HepG2 (cell line): ENCODE data around the gene B4GALT2. TPM values are rescaled to one million over a fixed set of nuclear protein-coding genes. Genes with fewer than 3 reads are reported as not detected.

Source experiments
- ELF1 ChIP-seq: sonication (generic); formaldehyde crosslinking; IDR thresholded peaks from 2 replicates; pipeline ENCODE4 v1.4.0; 2020; ENCODE audit warnings: missing genetic modification reagents
- FOSL2 ChIP-seq: sonication (generic); formaldehyde crosslinking; IDR thresholded peaks from 2 replicates; pipeline ENCODE4 v1.4.0; 2020; ENCODE audit warnings: missing genetic modification reagents
- HMG20B ChIP-seq: conservative IDR thresholded peaks from 2 replicates; pipeline ENCODE4 v1.6.1; 2016; ENCODE audit warnings: missing genetic modification reagents, missing compliant biosample characterization
- HMGXB4 ChIP-seq, 2 experiments: sonication (generic) in 1 of 2; formaldehyde crosslinking in 1 of 2; IDR thresholded peaks; 2 replicates each; pipeline versions ENCODE4 v1.4.0 to v1.6.1; 2018 to 2020; ENCODE audit warnings: missing genetic modification reagents in 2 of 2, borderline replicate concordance in 1 of 2, low read depth in 1 of 2, mild to moderate bottlenecking in 1 of 2, missing biosample characterization in 1 of 2
- MEF2D ChIP-seq: sonication (generic); formaldehyde crosslinking; IDR thresholded peaks from 2 replicates; pipeline ENCODE4 v1.5.1; 2020; ENCODE audit warnings: mild to moderate bottlenecking, missing genetic modification reagents
- MIER2 ChIP-seq: IDR thresholded peaks from 2 replicates; pipeline ENCODE4 v1.6.1; 2016; ENCODE audit warnings: missing biosample characterization, missing genetic modification reagents
- MXD3 ChIP-seq: IDR thresholded peaks from 2 replicates; pipeline ENCODE4 v1.6.1; 2016; ENCODE audit warnings: mild to moderate bottlenecking, missing biosample characterization, missing genetic modification reagents
- REL ChIP-seq: sonication (generic); formaldehyde crosslinking; conservative IDR thresholded peaks from 2 replicates; pipeline ENCODE4 v1.8.0; 2022; ENCODE audit warnings: mild to moderate bottlenecking, missing genetic modification reagents, moderate library complexity
- SAP130 ChIP-seq: IDR thresholded peaks from 2 replicates; pipeline ENCODE4 v1.6.1; 2016; ENCODE audit warnings: low read depth
- YEATS4 ChIP-seq: sonication (generic); formaldehyde crosslinking; IDR thresholded peaks from 2 replicates; pipeline ENCODE4 v1.4.0; 2020; ENCODE audit warnings: missing genetic modification reagents, borderline replicate concordance
- ZNF205 ChIP-seq: IDR thresholded peaks from 2 replicates; pipeline ENCODE4 v1.6.1; 2018; ENCODE audit warnings: missing biosample characterization, missing genetic modification reagents
- ZNF432 ChIP-seq: sonication (generic); formaldehyde crosslinking; IDR thresholded peaks from 2 replicates; pipeline ENCODE4 v1.5.0; 2020; ENCODE audit warnings: missing genetic modification reagents, mild to moderate bottlenecking, borderline replicate concordance
- ZNF543 ChIP-seq: sonication (generic); formaldehyde crosslinking; IDR thresholded peaks from 2 replicates; pipeline ENCODE4 v1.4.0; 2020; ENCODE audit warnings: mild to moderate bottlenecking, missing genetic modification reagents
- ZNF558 ChIP-seq: sonication (generic); formaldehyde crosslinking; IDR thresholded peaks from 2 replicates; pipeline ENCODE4 v1.9.0; 2022; ENCODE audit warnings: mild to moderate bottlenecking, missing genetic modification reagents, borderline replicate concordance
- ZNF615 ChIP-seq: sonication (generic); formaldehyde crosslinking; IDR thresholded peaks from 2 replicates; pipeline ENCODE4 v1.5.0; 2020; ENCODE audit warnings: mild to moderate bottlenecking, missing genetic modification reagents, borderline replicate concordance
- ZNF7 ChIP-seq: IDR thresholded peaks from 2 replicates; pipeline ENCODE4 v1.6.1; 2016; ENCODE audit warnings: missing biosample characterization, missing genetic modification reagents
- ZNF792 ChIP-seq: IDR thresholded peaks from 2 replicates; pipeline ENCODE4 v1.6.1; 2016
- ZSCAN29 ChIP-seq: sonication (generic); formaldehyde crosslinking; conservative IDR thresholded peaks from 2 replicates; pipeline ENCODE4 v1.4.0; 2020; ENCODE audit warnings: mild to moderate bottlenecking, missing genetic modification reagents
- polyA plus RNA-seq, 8 experiments: library from polyadenylated mRNA; depleted of rRNA in 3 of 8; stranded (reverse) in 7 of 8; unstranded in 1 of 8; fragments of >200 nt; fragmentation: Illumina TruSeq in 4 of 8; extraction: Trizol in 4 of 8; gene quantifications; 2 replicates each; pipeline versions ENCODE4 v1.2.1 to v1.2.3, GENCODE V29; 2011 to 2016; ENCODE audit warnings: low read depth in 4 of 8, missing spikeins in 1 of 8, mixed read lengths in 1 of 8; ENCODE audit not compliant: insufficient read depth in 1 of 8
- total RNA-seq, 5 experiments: library from RNA; depleted of rRNA; stranded (reverse); fragments of >200 nt; fragmentation: Illumina TruSeq; extraction: Trizol; gene quantifications; 2 replicates each; pipeline ENCODE4 v1.2.3, GENCODE V29; 2016; ENCODE audit warnings: low read depth in 1 of 5
- TF ChIP-seq, protein P1 (sequence below): sonication (generic); formaldehyde crosslinking; conservative IDR thresholded peaks from 2 replicates; pipeline ENCODE4 v1.4.0; 2020; ENCODE audit warnings: missing genetic modification reagents

B4GALT2 gene
- total and polyA plus RNA-seq, 2 of the 13 experiments (the other 11 are each of a cell fraction or from before 2014, with no cell fraction given) = 41.9 to 78.0 TPM

DNA sequence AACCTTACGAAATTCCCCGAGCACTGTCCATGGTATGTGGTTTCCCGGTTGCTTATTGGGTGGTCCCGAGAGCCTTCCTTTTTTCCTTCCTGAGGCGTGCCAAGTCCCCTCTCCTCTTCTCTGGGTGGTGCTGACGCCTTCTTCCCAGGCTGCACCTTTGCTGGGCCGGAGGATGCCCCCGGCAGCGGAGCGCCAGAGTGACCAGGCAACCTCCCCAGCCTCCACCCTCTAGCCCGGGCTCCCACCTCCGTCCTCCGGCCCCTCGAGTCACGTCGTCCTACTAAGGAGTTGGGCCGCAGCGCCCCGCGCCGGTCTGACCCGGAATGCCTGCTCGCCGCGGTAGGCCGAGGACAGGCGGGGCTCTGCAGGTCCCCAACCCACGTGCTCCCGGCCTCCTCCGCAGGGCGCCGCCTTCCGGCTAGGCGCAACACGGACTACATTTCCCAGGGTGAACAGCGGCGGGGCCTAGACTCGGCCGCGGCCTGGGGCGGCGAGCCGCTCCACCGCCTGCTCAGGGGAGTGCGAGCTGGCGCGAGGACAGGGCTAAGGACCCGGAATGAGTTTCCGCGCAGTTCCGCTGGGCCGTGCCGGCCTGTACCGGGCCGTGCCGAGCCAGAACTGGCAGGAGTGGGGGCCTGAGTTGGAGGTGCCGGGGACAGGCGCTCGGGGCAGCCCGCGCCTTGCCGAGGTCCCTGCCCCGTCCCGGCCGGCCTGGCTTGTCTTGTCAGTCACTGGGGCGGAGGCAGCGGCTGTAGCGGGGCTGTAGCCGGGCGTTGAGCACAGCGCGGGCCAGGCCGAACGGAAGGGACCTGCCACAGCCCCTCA is 32.6 kb upstream of the B4GALT2 start, which contains the start of gene IPO13 (continued):
- TF ChIP-seq HMGXB4 (CRISPR knock-in tag; IDR thresholded peaks at IDR 0.05; ENCODE audit: borderline replicate concordance in 1 of 2, low read depth in 1 of 2) = peak; percentile 95 to 99
- TF ChIP-seq, protein P1, sequence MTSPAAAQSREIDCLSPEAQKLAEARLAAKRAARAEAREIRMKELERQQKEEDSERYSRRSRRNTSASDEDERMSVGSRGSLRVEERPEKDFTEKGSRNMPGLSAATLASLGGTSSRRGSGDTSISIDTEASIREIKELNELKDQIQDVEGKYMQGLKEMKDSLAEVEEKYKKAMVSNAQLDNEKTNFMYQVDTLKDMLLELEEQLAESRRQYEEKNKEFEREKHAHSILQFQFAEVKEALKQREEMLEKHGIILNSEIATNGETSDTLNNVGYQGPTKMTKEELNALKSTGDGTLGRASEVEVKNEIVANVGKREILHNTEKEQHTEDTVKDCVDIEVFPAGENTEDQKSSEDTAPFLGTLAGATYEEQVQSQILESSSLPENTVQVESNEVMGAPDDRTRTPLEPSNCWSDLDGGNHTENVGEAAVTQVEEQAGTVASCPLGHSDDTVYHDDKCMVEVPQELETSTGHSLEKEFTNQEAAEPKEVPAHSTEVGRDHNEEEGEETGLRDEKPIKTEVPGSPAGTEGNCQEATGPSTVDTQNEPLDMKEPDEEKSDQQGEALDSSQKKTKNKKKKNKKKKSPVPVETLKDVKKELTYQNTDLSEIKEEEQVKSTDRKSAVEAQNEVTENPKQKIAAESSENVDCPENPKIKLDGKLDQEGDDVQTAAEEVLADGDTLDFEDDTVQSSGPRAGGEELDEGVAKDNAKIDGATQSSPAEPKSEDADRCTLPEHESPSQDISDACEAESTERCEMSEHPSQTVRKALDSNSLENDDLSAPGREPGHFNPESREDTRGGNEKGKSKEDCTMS (CRISPR knock-in tag) = no peak
- TF ChIP-seq MEF2D (CRISPR knock-in tag) = 0 out of 2 replicates have a peak, but pooled peaks have one; percentile 57
- TF ChIP-seq REL (CRISPR knock-in tag) = peak; percentile 87; the same call in 1 of the 2 replicates
- TF ChIP-seq MXD3 = peak; percentile 95
- TF ChIP-seq ELF1 (CRISPR knock-in tag) = peak; percentile 98
- TF ChIP-seq FOSL2 (CRISPR knock-in tag) = peak; percentile 40
- peak; percentile 89 for TF ChIP-seq ZSCAN29 (CRISPR knock-in tag)
- peak; percentile 94 for TF ChIP-seq ZNF205 (CRISPR knock-in tag)
- peak; percentile 94 for TF ChIP-seq YEATS4 (CRISPR knock-in tag)
- TF ChIP-seq SAP130 (CRISPR knock-in tag) = peak; percentile 96
- TF ChIP-seq ZNF7 (CRISPR knock-in tag) = no peak
- TF ChIP-seq ZNF792 (CRISPR knock-in tag) = peak; percentile 96
- peak; percentile 62 for TF ChIP-seq ZNF558 (CRISPR knock-in tag)
- TF ChIP-seq MIER2 (CRISPR knock-in tag) = peak; percentile 93
- no peak for TF ChIP-seq ZNF432 (CRISPR knock-in tag)
- TF ChIP-seq ZNF543 (CRISPR knock-in tag) = peak; percentile 92
- TF ChIP-seq HMG20B (CRISPR knock-in tag) = no peak
- no peak for TF ChIP-seq ZNF615 (CRISPR knock-in tag)
